Activated CD8-positive, alpha-beta memory T cell treated with anti-CD3 and anti-CD28 coated beads, Interleukin-2, amount 50 U/mL, for 4 hours (primary cell): ENCODE results near the gene CCDC81.
"Not testable (repeated sequence)": the region's sequence is repeated elsewhere in the genome, so short reads cannot be mapped to it uniquely, and the experiment has no call there.

Experiments
- DNase-seq: peaks from one replicate; pipeline ENCODE4 v3.0.0-alpha.2; 2020

CCDC81 gene

DNA sequence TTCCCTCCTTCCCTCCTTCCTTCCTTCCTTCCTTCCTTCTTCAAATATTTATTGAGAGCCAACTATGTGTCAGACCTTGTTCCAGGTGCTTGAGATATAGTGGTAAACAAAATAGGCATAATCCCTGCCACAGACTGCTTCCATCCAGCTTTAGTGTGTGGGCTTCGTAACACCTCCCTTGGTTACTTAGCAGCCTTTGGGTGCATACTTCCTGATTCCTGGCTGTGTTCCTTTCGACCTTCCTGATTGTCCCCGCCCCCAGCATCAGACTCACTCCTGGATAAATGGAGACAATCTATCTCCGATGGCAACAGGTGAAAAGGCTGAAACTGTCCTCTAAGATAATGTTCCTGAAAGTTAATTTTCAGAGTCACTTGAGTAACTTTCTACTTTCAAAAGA, 13.5 kb downstream of the CCDC81 start:
- DNase-seq = no peak

DNA sequence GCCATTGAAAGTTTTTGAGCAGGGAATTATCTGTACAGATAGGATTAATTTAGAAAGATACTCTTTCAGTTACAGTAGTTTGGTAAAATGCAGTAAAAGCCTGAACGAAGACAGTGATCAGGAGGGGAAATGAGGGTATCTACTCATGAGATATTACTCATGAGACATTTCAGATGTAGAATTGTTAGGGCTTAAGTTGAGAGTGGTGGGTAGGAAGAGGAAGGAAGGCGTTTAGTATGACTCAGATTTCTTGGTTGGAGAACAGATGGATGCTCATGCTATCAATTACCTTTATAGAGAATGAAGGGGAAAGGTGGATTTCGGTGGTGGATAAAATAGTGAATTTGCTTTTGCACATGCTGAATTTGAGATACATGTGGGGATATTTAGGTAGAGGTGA, 15.8 kb downstream of the CCDC81 start:
- no peak for DNase-seq

DNA sequence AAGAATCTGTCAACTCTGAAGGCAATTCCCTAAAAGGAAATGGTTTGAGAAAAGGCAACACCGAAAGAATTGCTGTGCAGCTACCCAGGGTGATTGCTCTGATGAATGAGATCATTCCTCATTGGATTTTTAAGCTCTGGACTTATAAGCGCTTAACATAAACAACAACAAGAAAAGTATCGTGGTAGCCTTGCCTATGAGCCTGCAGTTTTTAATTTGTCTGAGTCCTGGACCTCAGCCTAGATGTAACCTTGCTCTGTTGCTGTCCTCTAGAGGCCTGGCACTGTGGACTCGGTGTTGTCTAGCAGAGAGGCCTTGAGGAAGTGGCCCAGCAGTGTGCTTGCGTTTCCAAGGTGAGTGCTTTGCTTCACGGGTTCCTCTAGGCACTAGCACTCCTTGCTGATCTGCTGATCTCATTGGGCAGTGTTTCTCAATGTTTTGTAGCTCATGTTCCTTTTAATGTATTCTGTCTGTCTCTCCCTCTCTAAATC, 20.4 kb downstream of the CCDC81 start:
- DNase-seq = no peak

DNA sequence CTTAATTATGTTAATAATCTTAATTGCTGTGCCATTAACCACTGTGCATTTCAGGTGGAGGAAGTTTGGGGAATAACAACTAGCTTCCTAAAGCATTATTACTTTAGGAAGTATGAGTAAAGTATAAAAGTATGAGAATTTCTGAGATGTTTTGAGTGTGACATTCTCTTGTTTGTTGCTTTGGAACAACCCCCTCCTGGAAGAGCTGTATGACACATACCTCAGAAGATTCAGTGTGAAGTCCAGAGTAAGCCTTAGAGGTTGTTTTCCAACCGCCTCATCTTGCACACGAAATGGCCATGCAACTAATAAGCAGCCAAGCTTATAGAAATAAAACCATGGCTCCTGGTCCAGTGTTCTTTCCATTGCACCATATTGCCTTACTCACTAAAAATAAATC, 21.7 kb downstream of the CCDC81 start:
- DNase-seq = no peak

DNA sequence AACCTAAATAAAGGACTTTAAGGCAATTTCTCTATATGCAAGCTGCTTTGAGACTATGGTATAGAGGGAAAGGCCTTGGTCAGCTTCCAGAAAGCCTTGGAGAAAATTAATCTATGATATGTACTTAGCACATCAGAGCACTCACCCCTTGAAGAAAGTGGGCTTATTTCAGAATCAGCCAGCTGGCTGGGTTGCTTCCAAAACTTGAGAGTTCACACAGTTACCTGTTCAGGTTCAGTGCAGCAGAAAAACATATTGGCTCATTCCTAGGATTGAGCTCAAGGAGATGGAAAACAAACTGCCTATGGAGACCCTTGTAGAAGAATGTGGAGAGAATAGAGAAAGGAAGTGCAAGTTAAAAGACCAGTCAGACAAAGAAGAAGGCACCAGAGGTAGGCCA, 22.7 kb downstream of the CCDC81 start:
- no peak for DNase-seq

DNA sequence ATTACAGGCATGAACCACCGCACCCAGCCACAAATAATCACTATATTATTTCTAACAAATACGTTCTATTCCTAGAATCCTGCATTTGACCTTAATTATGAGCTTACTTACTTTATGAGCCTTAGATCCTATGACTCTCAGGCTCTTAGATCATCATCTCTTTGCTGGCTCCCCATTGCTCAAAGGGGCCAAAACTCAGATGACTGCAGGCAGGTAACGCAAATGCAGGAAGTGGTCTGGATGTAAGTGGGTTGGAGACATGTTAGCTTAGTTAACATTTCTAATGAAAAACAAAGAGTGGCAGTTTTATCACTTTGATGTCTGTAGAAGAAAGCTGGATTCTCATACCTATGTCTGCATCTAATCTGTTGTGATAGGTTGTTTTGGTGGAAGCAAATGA, 23.4 kb downstream of the CCDC81 start:
- no peak for DNase-seq

DNA sequence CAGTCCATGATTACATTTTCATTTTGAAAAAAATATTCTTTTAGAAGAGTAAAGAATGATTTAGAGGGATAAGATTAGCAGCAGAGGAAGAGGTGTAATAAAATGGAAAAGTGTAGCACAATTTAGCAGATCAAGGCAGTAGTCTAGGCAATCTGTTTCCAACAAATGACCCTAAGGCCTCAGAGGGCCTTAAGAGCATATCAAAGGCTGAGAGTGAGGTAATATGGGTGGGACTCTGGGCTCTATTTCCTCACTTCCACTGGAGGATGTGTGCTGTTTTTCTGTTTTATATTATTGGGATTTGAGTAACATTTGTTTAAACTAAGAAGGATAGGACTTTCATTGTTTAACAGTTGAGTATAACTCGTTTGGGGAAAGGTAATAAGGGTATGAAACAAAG, 28.8 kb downstream of the CCDC81 start:
- DNase-seq = no peak

DNA sequence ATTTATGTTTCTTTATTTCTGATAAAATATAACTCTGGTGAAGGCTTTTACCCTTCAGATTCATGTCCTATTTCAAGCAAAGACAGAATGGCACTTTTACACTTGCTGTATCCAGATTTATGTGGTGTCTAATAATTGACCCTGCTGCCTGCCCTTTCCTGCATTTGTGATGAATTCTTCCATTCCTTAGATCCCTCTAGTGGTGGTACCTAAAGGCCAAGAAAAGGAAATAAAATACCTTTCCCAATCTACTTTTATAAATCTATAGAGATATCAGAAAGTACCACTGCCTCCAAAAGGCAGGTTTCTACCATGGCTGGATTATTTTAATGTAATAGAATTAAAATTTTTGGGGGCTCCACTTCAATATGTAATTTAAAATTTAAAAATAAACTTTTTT, 34.2 kb downstream of the CCDC81 start:
- no peak for DNase-seq

DNA sequence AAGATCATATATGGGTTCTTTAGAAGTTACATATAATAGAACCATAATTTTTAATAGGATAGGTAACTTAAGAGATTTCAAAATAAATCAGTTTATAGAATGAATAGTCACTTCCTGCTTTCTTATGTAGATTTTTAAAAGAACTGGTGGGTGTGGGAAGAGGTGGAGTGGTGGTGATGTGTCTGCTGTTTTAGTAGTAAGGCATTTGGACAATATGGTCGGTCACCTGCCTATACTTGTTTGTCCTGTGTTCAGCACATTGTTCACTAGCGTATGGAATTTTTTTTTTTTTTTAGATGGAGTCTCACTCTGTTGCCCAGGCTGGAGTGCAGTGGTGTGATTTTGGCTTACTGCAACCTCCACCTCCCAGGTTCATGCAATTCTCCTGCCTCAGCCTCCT, 39.3 kb downstream of the CCDC81 start:
- no peak for DNase-seq

DNA sequence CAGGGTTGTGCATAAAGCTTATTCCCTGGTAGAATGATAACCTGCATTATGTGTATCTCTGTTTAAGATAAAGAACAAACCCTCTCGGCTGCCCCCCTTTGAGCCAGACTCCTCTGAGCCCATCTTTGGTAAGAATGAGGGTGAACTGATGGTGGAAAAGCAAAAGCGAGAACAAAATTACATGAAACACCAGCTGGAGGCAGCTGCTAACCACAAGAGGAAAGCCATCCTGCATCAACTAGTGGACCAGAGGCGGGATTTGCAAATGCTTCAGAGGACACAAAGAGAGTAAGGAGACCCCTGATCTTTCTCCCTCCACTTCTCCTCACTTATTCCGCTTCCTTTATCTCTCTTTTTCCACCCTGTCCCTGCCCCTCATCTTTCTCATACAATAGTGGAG, 40.3 kb downstream of the CCDC81 start:
- DNase-seq = no peak

DNA sequence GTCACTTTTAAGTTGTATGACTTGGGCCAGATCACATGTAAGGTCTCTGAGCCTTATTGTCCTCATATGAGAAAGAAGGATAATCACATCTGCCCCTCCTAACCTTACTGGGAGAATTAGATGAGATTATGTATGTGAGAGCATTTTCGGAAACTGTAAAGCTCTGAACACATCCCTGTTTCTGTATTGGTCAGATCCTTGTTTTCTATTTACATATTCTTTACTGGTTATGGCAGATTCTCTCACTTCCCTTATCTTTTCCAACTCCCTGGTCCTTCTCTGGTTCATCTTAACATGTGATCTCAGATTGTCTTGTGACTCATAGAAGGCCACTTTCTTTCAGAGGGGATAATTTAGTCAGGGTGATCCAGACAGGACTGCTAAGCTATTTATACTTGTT, 41.8 kb downstream of the CCDC81 start:
- no peak for DNase-seq

DNA sequence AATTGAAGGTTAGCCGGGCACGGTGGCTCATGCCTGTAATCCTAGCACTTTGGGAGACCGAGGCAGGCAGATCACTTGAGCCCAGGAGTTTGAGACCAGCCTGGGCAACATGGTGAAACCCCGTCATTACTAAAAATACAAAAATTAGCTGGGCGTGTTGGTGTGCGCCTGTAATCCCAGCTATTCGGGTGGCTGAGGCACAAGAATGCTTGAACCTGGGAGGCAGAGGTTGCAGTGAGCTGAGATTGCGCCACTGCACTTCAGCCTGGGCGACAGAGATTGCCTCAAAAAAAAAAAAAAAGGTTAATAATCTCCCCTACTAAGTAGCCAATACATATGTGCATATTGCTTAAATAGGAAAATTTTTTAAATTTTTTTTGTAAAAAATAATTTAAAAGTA, 42.3 kb downstream of the CCDC81 start:
- not testable (repeated sequence) for DNase-seq

DNA sequence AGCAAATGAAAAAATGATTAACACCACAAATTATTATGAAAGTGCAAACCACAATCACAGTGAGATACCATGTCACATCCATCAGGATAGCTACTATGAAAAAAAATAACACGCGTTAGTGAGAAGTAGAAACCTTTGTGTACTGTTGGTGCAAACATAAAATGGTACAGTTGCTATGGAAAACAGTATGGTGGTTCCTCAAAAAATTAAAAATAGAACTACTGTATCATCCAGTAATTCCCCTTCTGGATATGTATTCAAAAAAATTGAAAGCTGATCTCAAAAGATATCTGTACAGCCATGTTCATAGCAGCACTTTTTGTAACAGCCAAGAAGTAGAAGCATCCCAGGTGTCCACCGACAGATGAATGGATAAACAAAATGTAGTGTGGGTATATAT, 43.4 kb downstream of the CCDC81 start:
- no peak for DNase-seq

DNA sequence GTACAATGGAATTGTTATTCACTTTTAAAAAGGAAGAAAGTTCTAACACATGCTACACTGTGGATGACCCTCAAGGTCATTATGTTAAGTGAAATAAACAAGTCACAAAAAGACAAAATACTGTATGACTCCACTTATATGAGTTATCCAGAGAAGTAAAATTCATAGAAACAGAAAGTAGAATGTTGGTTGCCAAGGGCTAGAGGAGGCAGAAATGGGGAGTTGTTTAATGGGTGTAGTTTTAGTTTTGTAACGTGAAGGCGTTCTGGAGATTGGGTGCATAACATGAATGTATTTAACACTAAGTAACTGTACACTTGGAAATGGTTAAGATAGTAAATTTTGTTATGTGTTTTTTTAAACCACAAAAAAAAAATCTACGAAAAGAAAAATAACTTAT, 43.8 kb downstream of the CCDC81 start:
- DNase-seq = no peak

DNA sequence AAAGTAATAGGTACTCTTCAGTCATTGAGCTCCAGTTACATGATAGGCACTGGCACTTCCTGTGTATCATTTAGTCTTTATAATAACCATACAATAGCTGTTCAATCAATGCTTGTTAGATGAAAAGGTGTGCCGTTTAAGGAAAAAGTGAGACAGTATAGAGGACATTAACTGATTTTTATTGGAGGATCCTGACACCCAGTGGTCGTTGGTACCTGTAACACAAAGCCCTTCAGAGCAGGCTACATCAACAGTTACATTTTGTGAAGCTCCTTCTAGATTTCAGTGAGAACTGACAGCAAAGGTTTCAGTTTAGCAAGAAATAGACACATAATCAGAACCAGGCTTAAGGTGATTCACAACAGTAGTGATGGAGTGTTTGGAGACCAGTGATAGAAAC, 44.2 kb downstream of the CCDC81 start:
- DNase-seq = no peak

DNA sequence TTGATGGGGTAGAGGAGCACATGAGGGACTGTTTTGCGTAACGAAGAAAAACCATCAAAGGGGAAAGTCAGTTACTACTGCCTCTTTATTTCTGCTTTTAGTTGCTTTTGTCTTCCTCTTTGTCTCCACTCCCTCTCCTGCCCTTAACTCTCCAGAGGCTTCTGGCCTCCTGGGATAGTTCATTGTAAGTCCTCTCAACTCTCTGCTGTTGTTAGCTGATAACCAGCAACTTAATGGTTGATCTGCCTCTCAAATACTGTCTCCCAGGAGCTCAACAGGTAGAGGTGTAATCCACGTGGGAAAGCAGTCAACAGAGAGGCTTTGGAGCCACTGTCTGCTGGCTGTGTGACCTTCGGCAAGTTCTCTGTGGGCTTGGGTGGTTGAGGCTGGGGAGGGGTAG, 47.3 kb downstream of the CCDC81 start:
- DNase-seq = no peak

DNA sequence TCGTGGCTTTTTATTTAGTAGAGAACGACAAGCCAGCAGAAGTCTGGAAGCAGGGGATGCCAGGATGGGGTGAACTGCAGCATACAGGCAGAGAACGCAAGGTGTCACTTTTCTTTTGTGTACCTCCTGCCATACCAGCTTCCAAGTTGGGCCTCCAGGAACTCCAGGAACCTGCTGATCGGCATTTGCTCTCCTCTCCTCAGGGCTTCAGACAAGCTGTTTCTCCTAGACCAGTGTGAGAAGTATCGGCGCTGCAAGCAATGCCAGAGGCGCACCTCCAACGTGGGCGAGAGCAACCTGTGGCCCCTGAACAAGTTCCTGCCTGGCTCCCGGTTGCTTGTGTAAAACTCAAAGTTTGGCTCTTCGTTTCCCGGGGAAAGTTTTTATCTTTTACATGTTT, 47.7 kb downstream of the CCDC81 start:
- DNase-seq = no peak

DNA sequence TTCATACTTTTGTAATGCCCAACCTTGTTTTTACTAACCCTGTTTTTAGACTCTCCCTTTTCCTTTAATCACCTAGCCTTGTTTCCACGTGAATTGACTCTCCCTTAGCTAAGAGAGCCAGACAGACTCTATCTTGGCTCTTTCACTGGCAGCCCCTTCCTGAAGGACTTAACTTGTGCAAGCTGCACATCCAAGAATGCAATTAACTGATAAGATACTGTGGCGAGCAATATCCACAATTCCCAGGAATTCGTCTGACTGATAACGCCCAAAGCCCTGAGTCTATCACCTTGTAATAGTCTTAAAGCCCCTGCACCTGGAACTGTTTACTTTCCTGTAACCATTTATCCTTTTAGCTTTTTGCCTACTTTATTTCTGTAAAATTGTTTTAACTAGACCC, 48.8 kb downstream of the CCDC81 start:
- DNase-seq = not testable (repeated sequence)

DNA sequence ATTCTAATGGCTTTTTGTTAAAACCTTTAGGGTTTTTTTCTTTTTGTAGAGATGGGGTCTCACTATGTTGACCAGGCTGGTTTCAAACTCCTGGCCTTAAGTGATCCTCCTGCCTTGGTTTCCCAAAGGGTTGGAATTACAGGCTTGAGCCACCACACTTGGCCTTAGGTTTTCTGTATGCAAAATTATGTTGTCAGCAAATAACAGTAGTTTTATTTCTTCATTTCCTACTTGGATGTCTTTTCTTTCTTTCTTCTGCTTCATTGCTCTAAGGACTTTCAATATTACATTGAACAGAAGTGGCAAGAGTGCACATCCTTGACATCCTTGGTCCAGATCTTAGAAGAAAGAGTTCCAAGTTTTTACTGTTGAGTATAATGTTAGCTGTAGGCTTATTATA, 52.8 kb downstream of the CCDC81 start:
- no peak for DNase-seq

DNA sequence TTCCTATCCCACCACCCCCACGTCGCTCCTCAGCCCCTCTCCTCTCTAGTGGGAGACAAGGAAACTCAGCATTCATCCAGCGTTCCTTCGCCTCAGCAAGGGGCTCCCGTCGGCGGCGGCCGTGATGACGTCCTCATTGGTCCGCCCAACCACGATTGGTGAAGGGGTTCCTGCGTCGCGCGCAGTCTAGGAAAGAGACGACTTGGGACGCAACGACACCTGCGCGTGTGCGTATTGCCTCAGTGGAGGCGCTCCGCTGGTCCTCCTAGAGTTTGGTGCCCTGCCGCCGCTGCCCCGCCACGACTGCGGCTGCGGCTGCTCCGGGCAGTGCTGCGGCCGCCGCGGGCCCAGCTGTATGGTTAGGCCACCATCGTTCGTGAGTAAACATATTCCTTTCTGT, 56.6 kb downstream of the CCDC81 start:
- no peak for DNase-seq

DNA sequence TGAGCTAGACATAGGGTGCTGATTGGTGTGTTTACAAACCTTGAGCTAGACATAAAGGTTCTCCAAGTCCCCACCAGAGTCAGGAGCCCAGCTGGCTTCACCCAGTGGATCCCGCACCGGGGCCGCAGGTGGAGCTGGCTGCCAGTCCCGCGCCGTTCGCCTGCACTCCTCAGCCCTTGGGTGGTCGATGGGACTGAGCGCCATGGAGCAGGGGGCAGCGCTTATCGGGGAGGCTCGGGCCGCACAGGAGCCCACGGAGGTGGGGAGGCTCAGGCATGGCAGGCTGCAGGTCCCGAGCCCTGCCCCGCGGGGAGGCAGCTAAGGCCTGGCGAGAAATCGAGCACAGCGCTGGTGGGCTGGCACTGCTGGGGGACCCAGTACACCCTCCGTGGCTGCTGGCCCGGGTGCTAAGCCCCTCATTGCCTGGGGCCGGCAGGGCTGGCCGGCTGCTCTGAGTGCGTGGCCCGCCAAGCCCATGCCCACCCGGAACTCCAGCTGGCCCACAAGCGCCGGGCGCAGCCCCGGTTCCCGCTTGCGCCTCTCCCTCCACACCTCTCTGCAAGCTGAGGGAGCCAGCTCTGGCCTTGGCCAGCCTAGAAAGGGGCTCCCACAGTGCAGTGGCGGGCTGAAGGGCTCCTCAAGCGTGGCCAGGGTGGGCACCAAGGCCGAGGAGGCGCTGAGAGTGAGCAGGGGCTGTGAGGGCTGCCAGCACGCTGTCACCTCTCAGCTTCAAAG, 58.8 kb downstream of the CCDC81 start:
- DNase-seq = not testable (repeated sequence)

DNA sequence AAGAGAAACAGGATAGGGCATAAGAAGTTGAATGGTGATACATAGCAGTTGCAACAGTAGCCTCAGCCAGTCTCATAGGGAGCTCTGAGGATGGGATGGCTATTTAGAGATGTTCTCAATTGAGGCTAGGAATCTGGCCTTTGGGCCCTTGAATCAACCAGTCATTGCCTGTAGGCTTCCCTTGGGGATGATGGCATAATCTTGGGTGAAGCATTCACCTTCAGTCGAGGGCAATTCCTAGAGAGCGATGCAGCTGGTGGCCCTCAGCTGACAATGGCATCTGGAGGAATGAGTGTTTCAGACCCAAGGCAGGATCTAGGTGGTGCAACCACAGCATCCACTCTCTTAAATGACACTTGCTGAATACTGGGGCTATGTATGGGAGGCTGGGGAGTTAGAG, 61.0 kb downstream of the CCDC81 start:
- DNase-seq = no peak

DNA sequence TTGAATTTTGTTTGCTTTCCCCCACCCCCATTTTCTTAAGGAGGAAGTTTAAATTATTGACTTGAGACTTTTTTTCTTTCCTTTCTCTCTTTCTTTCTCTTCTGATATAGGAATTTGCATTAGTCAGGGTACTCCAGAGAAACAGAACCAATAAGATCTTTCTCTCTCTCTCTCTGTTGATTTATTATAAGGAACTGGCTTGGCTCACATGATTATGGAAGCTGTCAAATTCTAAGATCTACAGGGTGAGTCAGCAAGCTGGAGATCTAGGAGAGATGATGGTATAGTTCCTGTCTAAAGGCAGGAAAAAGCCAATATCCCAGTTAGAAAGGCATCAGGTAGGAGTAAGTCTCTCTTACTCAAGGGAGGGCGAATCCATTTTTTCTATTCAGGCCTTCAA, 64.0 kb downstream of the CCDC81 start:
- DNase-seq = no peak

DNA sequence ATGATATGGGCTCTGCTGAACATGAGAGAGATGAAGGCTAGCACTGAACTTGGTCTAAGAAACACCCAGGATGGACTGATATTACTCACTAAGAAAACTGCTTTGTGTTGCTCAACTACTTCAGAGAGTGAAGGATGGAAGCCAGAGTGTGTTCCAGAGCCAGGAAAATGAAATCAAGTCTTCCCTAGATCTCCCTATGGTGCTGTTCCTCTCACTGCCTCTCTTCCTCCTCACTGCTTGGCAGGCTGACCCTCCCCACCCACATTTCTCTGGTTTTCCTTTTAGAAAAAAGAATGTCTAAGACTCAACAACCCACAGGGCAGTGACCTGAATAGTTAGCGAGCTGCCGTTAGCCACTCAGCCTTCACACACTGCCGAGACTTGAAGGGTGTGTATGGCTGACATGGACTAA, 65.6 kb downstream of the CCDC81 start:
- DNase-seq = no peak

DNA sequence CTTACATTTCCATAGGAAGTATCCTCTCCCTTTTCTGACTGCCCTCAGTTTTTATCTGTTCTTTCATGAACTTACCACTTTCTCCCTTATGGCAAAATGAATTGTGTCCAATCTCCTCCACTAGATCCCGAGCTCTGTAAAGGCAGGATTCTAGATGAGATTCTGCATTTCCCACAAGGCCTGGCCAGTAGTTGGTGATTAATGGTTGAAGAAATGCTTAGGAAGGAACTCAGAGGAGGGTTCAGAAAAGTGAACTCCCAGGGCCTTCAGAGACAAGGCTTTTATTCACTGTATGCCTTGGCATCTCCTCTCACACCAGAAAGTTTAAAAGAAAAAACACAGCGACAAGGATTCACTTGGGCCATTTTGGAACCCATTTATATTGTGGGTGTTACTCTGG, 66.2 kb downstream of the CCDC81 start:
- DNase-seq = no peak
